IMR-90 (cell line): ENCODE data around the gene SSU72. TPM values are rescaled to one million over a fixed set of nuclear protein-coding genes. Genes with fewer than 3 reads are reported as not detected.

ENCODE experiments used
- ATAC-seq: fragments of 200-7000 bp; cut with Tn5 transposase; 2 replicates; pipeline ENCODE4 v1.9.1; 2020; ENCODE audit warnings: low read depth, mild to moderate bottlenecking, moderate library complexity
- BruUV-seq: library from RNA; stranded (reverse); fragments of 400-500 nt; replicated peaks from 2 replicates; lab custom pipeline; 2021; lab: Mats Ljungman, UMichigan
- CTCF ChIA-PET: fragments of 300-600 bp; formaldehyde crosslinking; extraction: SDS; loops from one replicate; lab custom pipeline; 2021; ENCODE audit warnings: antibody characterized with exemption; lab: Yijun Ruan, JAX
- POLR2A ChIA-PET: fragments of 300-600 bp; sonication (Branson Sonifier 250); formaldehyde crosslinking; loops from one replicate; lab custom pipeline; 2022; ENCODE audit warnings: antibody characterized with exemption; ENCODE audit not compliant: unreplicated experiment; lab: Charles Lee
- DNase-seq: peaks from one replicate; pipeline ENCODE4 v3.0.0; 2013
- H2AFZ ChIP-seq: replicated peaks from 2 replicates; pipeline ENCODE3; 2013; ENCODE audit warnings: low read length, mild to moderate bottlenecking; ENCODE audit not compliant: poor library complexity
- H2AK5ac ChIP-seq: 2 replicates; pipeline ENCODE4 v1.6.1; 2013; ENCODE audit warnings: low read depth, low read length, inconsistent platforms
- H2AK9ac ChIP-seq: replicated peaks from 2 replicates; pipeline ENCODE3; 2013; ENCODE audit warnings: mild to moderate bottlenecking, low read depth, low read length, moderate library complexity; ENCODE audit not compliant: poor library complexity
- H2BK120ac ChIP-seq: 2 replicates; pipeline ENCODE4 v1.6.1; 2013; ENCODE audit warnings: low read depth, low read length, inconsistent platforms
- H2BK15ac ChIP-seq: 3 replicates; pipeline ENCODE4 v1.6.1; 2013; ENCODE audit warnings: low read depth, low read length, inconsistent platforms
- H2BK20ac ChIP-seq: 2 replicates; pipeline ENCODE4 v1.6.1; 2013; ENCODE audit warnings: low read depth, mild to moderate bottlenecking, inconsistent platforms, low read length, moderate library complexity
- H2BK5ac ChIP-seq: 2 replicates; pipeline ENCODE4 v1.6.1; 2013; ENCODE audit warnings: mild to moderate bottlenecking, low read depth, low read length, inconsistent platforms; ENCODE audit not compliant: poor library complexity, severe bottlenecking
- H3K14ac ChIP-seq: replicated peaks from 2 replicates; pipeline ENCODE4 v1.6.1; 2013; ENCODE audit warnings: low read depth, low read length, inconsistent platforms
- H3K18ac ChIP-seq: 2 replicates; pipeline ENCODE4 v1.6.1; 2013; ENCODE audit warnings: low read depth, low read length, control low read depth
- H3K23ac ChIP-seq: 2 replicates; pipeline ENCODE4 v1.6.1; 2013; ENCODE audit warnings: low read depth, low read length, inconsistent platforms
- H3K27ac ChIP-seq: 2 replicates; pipeline ENCODE4 v1.5.1; 2013; ENCODE audit warnings: mild to moderate bottlenecking, control low read depth, low read length; ENCODE audit not compliant: insufficient read depth
- H3K27me3 ChIP-seq: 2 replicates; pipeline ENCODE4 v1.6.1; 2013; ENCODE audit warnings: low read length; ENCODE audit not compliant: control insufficient read depth, insufficient read depth
- H3K36me3 ChIP-seq: 2 replicates; pipeline ENCODE4 v1.6.1; 2013; ENCODE audit warnings: low read length, mixed read lengths; ENCODE audit not compliant: control insufficient read depth, insufficient read depth
- H3K4ac ChIP-seq: 2 replicates; pipeline ENCODE4 v1.6.1; 2013; ENCODE audit warnings: low read depth, low read length, inconsistent platforms
- H3K4me1 ChIP-seq: 2 replicates; pipeline ENCODE4 v1.6.1; 2013; ENCODE audit warnings: low read length, mixed read lengths; ENCODE audit not compliant: control insufficient read depth, insufficient read depth
- H3K4me2 ChIP-seq: 2 replicates; pipeline ENCODE4 v1.6.1; 2013; ENCODE audit warnings: low read depth, mild to moderate bottlenecking, control low read depth, low read length, moderate library complexity
- H3K4me3 ChIP-seq: 2 replicates; pipeline ENCODE4 v1.5.1; 2013; ENCODE audit warnings: low read depth, mild to moderate bottlenecking, control low read depth, low read length, moderate library complexity; ENCODE audit not compliant: insufficient read depth
- H3K56ac ChIP-seq: 2 replicates; pipeline ENCODE4 v1.6.1; 2013; ENCODE audit warnings: low read length, inconsistent platforms; ENCODE audit not compliant: insufficient read depth; ENCODE audit errors: extremely low read depth
- H3K79me1 ChIP-seq, 2 experiments: 2 replicates each; pipeline ENCODE4 v1.6.1; 2013; ENCODE audit warnings: low read length in 2 of 2, inconsistent platforms in 1 of 2, low read depth in 1 of 2
- H3K9ac ChIP-seq: 2 replicates; pipeline ENCODE4 v1.6.1; 2013; ENCODE audit warnings: low read depth, low read length, control low read depth
- H3K9me1 ChIP-seq: 2 replicates; pipeline ENCODE4 v1.6.1; 2013; ENCODE audit warnings: low read length, inconsistent platforms; ENCODE audit not compliant: insufficient read depth
- H3K9me3 ChIP-seq: 2 replicates; pipeline ENCODE4 v1.6.1; 2013; ENCODE audit warnings: low read length; ENCODE audit not compliant: control insufficient read depth, insufficient read depth
- H4K20me1 ChIP-seq: 2 replicates; pipeline ENCODE4 v1.6.1; 2013; ENCODE audit warnings: low read length, inconsistent platforms; ENCODE audit not compliant: insufficient read depth
- H4K5ac ChIP-seq: 2 replicates; pipeline ENCODE4 v1.6.1; 2013; ENCODE audit warnings: mild to moderate bottlenecking, low read depth, low read length, control low read depth
- H4K8ac ChIP-seq, 2 experiments: 2 replicates each; pipeline ENCODE4 v1.6.1; 2013; ENCODE audit warnings: low read depth in 2 of 2, low read length in 2 of 2, control low read depth in 1 of 2, inconsistent platforms in 1 of 2
- H4K91ac ChIP-seq: 2 replicates; pipeline ENCODE4 v1.6.1; 2013; ENCODE audit warnings: low read depth, low read length, inconsistent platforms; ENCODE audit not compliant: insufficient read depth
- BHLHE40 ChIP-seq: fragments of 150-350 bp; IDR thresholded peaks from 2 replicates; pipeline ENCODE4 v1.6.1; 2016; ENCODE audit warnings: mild to moderate bottlenecking, low read depth, low read length
- CEBPB ChIP-seq: IDR thresholded peaks from 2 replicates; pipeline ENCODE4 v1.6.1; 2012; ENCODE audit warnings: low read depth, low read length, improper control_type of control experiment
- CHD1 ChIP-seq: IDR thresholded peaks from 2 replicates; pipeline ENCODE4 v1.6.1; 2012; ENCODE audit warnings: low read depth, low read length, improper control_type of control experiment
- FOS ChIP-seq: fragments of 150-350 bp; IDR thresholded peaks from 2 replicates; pipeline ENCODE4 v1.6.1; 2016; ENCODE audit warnings: low read depth, low read length
- MAFK ChIP-seq: IDR thresholded peaks from 2 replicates; pipeline ENCODE4 v1.6.1; 2012; ENCODE audit warnings: low read depth, low read length, improper control_type of control experiment
- MAZ ChIP-seq: IDR thresholded peaks from 2 replicates; pipeline ENCODE4 v1.6.1; 2012; ENCODE audit warnings: low read depth, mild to moderate bottlenecking, low read length, improper control_type of control experiment, moderate library complexity, borderline replicate concordance
- MXI1 ChIP-seq: IDR thresholded peaks from 2 replicates; pipeline ENCODE4 v1.6.1; 2012; ENCODE audit warnings: low read depth, mild to moderate bottlenecking, low read length, moderate library complexity, borderline replicate concordance
- NFE2L2 ChIP-seq: fragments of 150-350 bp; IDR thresholded peaks from 2 replicates; pipeline ENCODE4 v1.6.1; 2016; ENCODE audit warnings: low read depth, mild to moderate bottlenecking, low read length
- POLR2A ChIP-seq: IDR thresholded peaks from 2 replicates; pipeline ENCODE4 v1.6.1; 2012; ENCODE audit warnings: mild to moderate bottlenecking, low read depth, low read length
- RAD21 ChIP-seq: IDR thresholded peaks from 2 replicates; pipeline ENCODE4 v1.6.1; 2012; ENCODE audit warnings: low read length, improper control_type of control experiment
- RCOR1 ChIP-seq: IDR thresholded peaks from 2 replicates; pipeline ENCODE4 v1.6.1; 2012; ENCODE audit warnings: mild to moderate bottlenecking, low read length, improper control_type of control experiment; ENCODE audit not compliant: insufficient replicate concordance
- RFX5 ChIP-seq: IDR thresholded peaks from 2 replicates; pipeline ENCODE4 v1.8.0; 2012; ENCODE audit warnings: low read depth, mild to moderate bottlenecking, low read length, moderate library complexity
- SMC3 ChIP-seq: fragments of 150-350 bp; IDR thresholded peaks from 2 replicates; pipeline ENCODE4 v1.6.1; 2016; ENCODE audit warnings: low read depth, mild to moderate bottlenecking, antibody characterized with exemption, low read length, moderate library complexity
- WGBS, 2 experiments: methylation state at CpG; one replicate each; pipeline versions ENCODE4 v1.1.5 to v1.1.7; 2013; ENCODE audit warnings: missing lambda C conversion rate in 2 of 2; ENCODE audit not compliant: insufficient read length in 1 of 2; ENCODE audit errors: extremely low coverage in 2 of 2; 5-methylcytosine and 5-hydroxymethylcytosine counted together
- dilution Hi-C: fragments of 300-500 bp; cut with HindIII; formaldehyde crosslinking; loops from one replicate; pipeline ENCODE4 v1.14.3; 2018; ENCODE audit warnings: low sequenced_read_pairs; ENCODE audit not compliant: unreplicated experiment
- in situ Hi-C: fragments of 300-500 bp; cut with MboI; formaldehyde crosslinking; loops from 3 replicates; pipeline ENCODE4 v1.14.3; 2019; ENCODE audit warnings: low sequenced_read_pairs, inconsistent platforms, mixed read lengths
- intact Hi-C: fragments of 100-400 bp; cut with micrococcal nuclease; formaldehyde crosslinking; loops from 2 replicates; pipeline ENCODE4 v1.10.0; 2022
- polyA plus RNA-seq, 3 experiments: library from polyadenylated mRNA; depleted of rRNA; stranded (reverse); fragments of >200 nt; gene quantifications; 2 replicates each; pipeline ENCODE4 v1.2.3, GENCODE V29; 2012; ENCODE audit warnings: low replicate concordance in 1 of 3
- total RNA-seq: library from RNA; depleted of rRNA; stranded (reverse); fragments of >200 nt; gene quantifications from 2 replicates; pipeline ENCODE4 v1.2.3, GENCODE V29; 2012
- TF ChIP-seq, protein P1 (sequence below): conservative IDR thresholded peaks from 2 replicates; pipeline ENCODE4 v1.5.1; 2012; ENCODE audit warnings: mild to moderate bottlenecking, low read depth, low read length, improper control_type of control experiment
- TF ChIP-seq, protein P2 (sequence below): fragments of 150-350 bp; IDR thresholded peaks from 2 replicates; pipeline ENCODE4 v1.6.1; 2017; ENCODE audit warnings: mild to moderate bottlenecking, antibody characterized with exemption, low read length, low read depth

Gene SSU72
- total and polyA plus RNA-seq, 2 of the 4 experiments (the other 2 are of a cell fraction), result 33.7 to 88.4 TPM

DNA sequence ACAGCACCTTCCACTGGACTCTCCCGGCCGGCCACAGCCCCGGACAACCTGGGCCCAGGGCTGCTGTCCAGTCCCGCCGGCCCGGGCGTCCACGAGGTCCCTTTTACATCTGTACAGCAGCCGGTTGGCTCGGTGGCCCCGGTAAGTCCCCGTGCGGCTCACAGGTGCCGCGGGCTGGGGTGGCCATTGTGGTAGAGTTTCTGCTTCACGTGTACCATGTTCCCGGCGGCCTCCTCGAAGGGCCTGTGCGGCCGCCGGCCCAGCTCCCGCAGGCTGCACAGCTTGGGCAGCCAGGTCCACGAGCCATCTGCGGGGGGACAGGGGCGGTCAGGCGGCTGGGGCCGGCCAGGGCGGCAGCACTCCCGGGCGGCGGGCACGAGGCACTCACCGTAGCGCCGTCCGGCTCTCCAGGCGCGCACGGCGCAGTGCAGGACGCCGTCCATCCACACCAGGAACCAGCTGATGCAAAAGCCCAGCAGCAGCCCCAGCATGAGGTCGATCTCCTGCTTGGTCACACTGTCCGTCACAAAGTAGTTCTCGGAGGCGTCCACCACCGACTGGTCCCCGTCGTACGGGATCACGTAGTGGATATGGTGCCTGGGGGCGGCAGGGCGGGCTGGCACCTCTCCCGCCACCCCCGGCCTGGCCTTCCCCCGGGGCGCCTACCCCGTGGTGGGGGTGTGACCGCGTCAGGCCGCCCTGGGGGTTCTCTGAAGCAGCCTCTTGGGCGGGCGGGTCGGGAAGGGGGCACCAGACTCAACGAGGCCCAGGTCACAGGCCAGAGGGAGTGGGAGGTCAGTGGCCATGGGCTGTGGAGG is 39.3 kb downstream of the SSU72 start:
- H2BK5ac ChIP-seq, result no peak overlapping the region
- no peak overlapping the region for H2BK15ac ChIP-seq
- H2AK9ac ChIP-seq, result no peak overlapping the region
- H2AK5ac ChIP-seq, result no peak overlapping the region
- H3K9ac ChIP-seq, result no peak overlapping the region
- H3K9me1 ChIP-seq, result peaks cover 17% of the 10 kb centered on the region
- peaks cover 25% of the 10 kb centered on the region for H4K20me1 ChIP-seq
- no peak overlapping the region for H3K4me3 ChIP-seq
- H3K14ac ChIP-seq, result no peak overlapping the region
- no peak overlapping the region for H4K5ac ChIP-seq
- dilution Hi-C loops (no loop called here), intact Hi-C loops (no loop called here), in situ Hi-C loops (no loop called here)
- H3K9me3 ChIP-seq, result peaks cover 3% of the 10 kb centered on the region
- H4K8ac ChIP-seq, result no peak overlapping the region
- peaks cover 10 to 36% of the 10 kb centered on the region in 2 experiments for H3K79me1 ChIP-seq
- H3K4ac ChIP-seq, result no peak overlapping the region
- no peak overlapping the region for H3K23ac ChIP-seq
- peaks cover 10% of the 10 kb centered on the region for H3K4me1 ChIP-seq
- no peak overlapping the region for H3K27ac ChIP-seq
- CTCF ChIA-PET, result no interaction called here
- no peaks in the 10 kb centered on the region for H3K27me3 ChIP-seq
- H4K91ac ChIP-seq, result no peak overlapping the region
- no peak overlapping the region for H3K4me2 ChIP-seq
- H2AFZ ChIP-seq, result no peak overlapping the region
- WGBS, 2 experiments, result 97% methylated on average over 36 of the region's 66 CpGs; no CpG with 5 or more reads in 1 of the 2 experiments
- no TSS peak for BruUV-seq
- ATAC-seq, result no peak
- H3K56ac ChIP-seq, result no peak overlapping the region
- peaks cover 26% of the 10 kb centered on the region for H3K36me3 ChIP-seq
- H2BK20ac ChIP-seq, result no peak overlapping the region
- H2BK120ac ChIP-seq, result no peak overlapping the region
- H3K18ac ChIP-seq, result no peak overlapping the region
- no peak for DNase-seq
- POLR2A ChIA-PET, result no interaction called here
- TF ChIP-seq CHD1, result no peak
- TF ChIP-seq RFX5, result no peak
- TF ChIP-seq, protein P1, sequence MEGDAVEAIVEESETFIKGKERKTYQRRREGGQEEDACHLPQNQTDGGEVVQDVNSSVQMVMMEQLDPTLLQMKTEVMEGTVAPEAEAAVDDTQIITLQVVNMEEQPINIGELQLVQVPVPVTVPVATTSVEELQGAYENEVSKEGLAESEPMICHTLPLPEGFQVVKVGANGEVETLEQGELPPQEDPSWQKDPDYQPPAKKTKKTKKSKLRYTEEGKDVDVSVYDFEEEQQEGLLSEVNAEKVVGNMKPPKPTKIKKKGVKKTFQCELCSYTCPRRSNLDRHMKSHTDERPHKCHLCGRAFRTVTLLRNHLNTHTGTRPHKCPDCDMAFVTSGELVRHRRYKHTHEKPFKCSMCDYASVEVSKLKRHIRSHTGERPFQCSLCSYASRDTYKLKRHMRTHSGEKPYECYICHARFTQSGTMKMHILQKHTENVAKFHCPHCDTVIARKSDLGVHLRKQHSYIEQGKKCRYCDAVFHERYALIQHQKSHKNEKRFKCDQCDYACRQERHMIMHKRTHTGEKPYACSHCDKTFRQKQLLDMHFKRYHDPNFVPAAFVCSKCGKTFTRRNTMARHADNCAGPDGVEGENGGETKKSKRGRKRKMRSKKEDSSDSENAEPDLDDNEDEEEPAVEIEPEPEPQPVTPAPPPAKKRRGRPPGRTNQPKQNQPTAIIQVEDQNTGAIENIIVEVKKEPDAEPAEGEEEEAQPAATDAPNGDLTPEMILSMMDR, result no peak
- TF ChIP-seq MAFK, result no peak
- TF ChIP-seq RAD21, result no peak
- TF ChIP-seq MXI1, result no peak
- no peak for TF ChIP-seq NFE2L2
- no peak for TF ChIP-seq CEBPB
- no peak for TF ChIP-seq MAZ
- TF ChIP-seq POLR2A, result no peak
- no peak for TF ChIP-seq BHLHE40
- TF ChIP-seq RCOR1, result no peak
- TF ChIP-seq, protein P2, sequence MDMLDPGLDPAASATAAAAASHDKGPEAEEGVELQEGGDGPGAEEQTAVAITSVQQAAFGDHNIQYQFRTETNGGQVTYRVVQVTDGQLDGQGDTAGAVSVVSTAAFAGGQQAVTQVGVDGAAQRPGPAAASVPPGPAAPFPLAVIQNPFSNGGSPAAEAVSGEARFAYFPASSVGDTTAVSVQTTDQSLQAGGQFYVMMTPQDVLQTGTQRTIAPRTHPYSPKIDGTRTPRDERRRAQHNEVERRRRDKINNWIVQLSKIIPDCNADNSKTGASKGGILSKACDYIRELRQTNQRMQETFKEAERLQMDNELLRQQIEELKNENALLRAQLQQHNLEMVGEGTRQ, result no peak
- no peak for TF ChIP-seq SMC3
- TF ChIP-seq FOS, result no peak
